H1 (cell line): ENCODE measurements around the gene GTF3C5. TPM values are rescaled to one million over a fixed set of nuclear protein-coding genes. Genes with fewer than 3 reads are reported as not detected.

Source experiments
- EP300 ChIP-seq, 2 experiments: IDR thresholded peaks; 1 replicate in 1 of 2; 2 replicates in 1 of 2; pipeline ENCODE4 v1.6.1; 2011 to 2012; ENCODE audit warnings: low read depth in 2 of 2, low read length in 2 of 2, mild to moderate bottlenecking in 2 of 2, borderline replicate concordance in 1 of 2, inconsistent platforms in 1 of 2, moderate library complexity in 1 of 2
- FOSL1 ChIP-seq: IDR thresholded peaks from 2 replicates; pipeline ENCODE4 v1.6.1; 2011; ENCODE audit warnings: mild to moderate bottlenecking, low read depth, low read length, moderate library complexity; ENCODE audit not compliant: insufficient read depth
- GTF2F1 ChIP-seq: IDR thresholded peaks from 2 replicates; pipeline ENCODE4 v1.6.1; 2012; ENCODE audit warnings: low read depth, low read length, improper control_type of control experiment, borderline replicate concordance
- HDAC6 ChIP-seq: IDR thresholded peaks from one replicate; pipeline ENCODE4 v1.7.1; 2012; ENCODE audit warnings: low read depth, mild to moderate bottlenecking, inconsistent platforms, low read length, moderate library complexity
- POLR2AphosphoS5 ChIP-seq: IDR thresholded peaks from 2 replicates; pipeline ENCODE4 v1.6.1; 2011; ENCODE audit warnings: low read depth, low read length
- TAF7 ChIP-seq: optimal IDR thresholded peaks from 2 replicates; pipeline ENCODE3; 2011; ENCODE audit warnings: low read depth, mild to moderate bottlenecking, inconsistent platforms, low read length, moderate library complexity, borderline replicate concordance
- ZNF274 ChIP-seq: IDR thresholded peaks from 2 replicates; pipeline ENCODE4 v1.7.0; 2012; ENCODE audit warnings: low read length, borderline replicate concordance; ENCODE audit errors: extremely low read depth
- polyA plus RNA-seq, 7 experiments: library from polyadenylated mRNA; depleted of rRNA in 3 of 7; stranded (reverse) in 5 of 7; unstranded in 2 of 7; fragments of >200 nt in 5 of 7; fragments of 200-250 nt in 2 of 7; gene quantifications; 1 replicate in 5 of 7; 2 replicates in 1 of 7; 4 replicates in 1 of 7; pipeline versions ENCODE4 v1.2.1 to v1.2.3, GENCODE V29; 2011 to 2013; ENCODE audit warnings: missing spikeins in 2 of 7, mixed read lengths in 2 of 7
- total RNA-seq: library from RNA; stranded (reverse); fragmentation: NEBNext Ultra II Directional; extraction: Animal tissue kit (Norgen Biotek cat#: 25700); gene quantifications from 2 replicates; pipeline ENCODE4 v1.2.1, GENCODE V29; 2021
- TF ChIP-seq, protein P1 (sequence below): fragments of 300-600 bp; sonication (generic); IDR thresholded peaks from 2 replicates; pipeline ENCODE4 v1.7.1; 2012; ENCODE audit warnings: low read length, moderate library complexity, mild to moderate bottlenecking, inconsistent platforms; ENCODE audit not compliant: insufficient replicate concordance

GTF3C5 gene
- total and polyA plus RNA-seq, 2 of the 8 experiments (the other 6 are each of a cell fraction or from before 2014, with no cell fraction given) = 78.7 to 87.1 TPM

DNA sequence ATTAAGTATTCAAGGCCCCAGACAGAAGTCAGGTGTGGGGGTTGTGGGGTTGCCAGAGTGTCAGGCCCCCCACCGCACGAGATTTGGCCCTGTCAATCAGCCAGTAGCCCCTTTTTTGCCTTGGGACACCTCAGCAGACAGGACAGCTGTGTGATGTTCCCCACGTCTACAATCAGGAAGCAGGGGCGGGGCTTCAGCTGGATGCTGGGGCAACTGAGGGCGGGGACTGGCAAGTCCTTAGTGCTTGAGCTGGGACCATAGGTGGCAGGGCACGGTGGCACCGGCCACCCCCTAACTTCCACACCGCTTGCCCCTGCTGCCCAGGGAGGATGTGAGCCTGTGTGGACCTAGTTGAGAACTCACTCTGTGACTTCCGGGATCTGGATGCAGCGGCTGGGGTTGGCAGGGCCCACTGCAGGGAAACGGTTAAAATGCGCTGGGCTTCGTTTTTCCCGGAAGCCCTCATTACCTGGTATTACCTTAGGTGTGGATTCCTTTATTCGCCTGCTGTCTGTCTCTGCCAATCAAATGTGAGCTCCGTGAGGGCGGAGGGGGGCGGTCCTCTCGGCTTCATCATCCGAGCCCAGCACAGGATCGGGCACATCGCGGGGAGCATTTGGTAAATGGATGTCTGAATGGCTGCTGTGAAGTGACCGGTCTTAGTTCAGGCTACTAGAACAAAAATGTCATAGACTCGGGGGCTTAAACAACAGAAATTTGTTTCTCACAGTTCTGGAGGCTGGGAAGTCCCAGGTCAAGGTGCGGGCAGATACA, 7.5 kb upstream of the GTF3C5 start (continued):
- TF ChIP-seq, protein P1, sequence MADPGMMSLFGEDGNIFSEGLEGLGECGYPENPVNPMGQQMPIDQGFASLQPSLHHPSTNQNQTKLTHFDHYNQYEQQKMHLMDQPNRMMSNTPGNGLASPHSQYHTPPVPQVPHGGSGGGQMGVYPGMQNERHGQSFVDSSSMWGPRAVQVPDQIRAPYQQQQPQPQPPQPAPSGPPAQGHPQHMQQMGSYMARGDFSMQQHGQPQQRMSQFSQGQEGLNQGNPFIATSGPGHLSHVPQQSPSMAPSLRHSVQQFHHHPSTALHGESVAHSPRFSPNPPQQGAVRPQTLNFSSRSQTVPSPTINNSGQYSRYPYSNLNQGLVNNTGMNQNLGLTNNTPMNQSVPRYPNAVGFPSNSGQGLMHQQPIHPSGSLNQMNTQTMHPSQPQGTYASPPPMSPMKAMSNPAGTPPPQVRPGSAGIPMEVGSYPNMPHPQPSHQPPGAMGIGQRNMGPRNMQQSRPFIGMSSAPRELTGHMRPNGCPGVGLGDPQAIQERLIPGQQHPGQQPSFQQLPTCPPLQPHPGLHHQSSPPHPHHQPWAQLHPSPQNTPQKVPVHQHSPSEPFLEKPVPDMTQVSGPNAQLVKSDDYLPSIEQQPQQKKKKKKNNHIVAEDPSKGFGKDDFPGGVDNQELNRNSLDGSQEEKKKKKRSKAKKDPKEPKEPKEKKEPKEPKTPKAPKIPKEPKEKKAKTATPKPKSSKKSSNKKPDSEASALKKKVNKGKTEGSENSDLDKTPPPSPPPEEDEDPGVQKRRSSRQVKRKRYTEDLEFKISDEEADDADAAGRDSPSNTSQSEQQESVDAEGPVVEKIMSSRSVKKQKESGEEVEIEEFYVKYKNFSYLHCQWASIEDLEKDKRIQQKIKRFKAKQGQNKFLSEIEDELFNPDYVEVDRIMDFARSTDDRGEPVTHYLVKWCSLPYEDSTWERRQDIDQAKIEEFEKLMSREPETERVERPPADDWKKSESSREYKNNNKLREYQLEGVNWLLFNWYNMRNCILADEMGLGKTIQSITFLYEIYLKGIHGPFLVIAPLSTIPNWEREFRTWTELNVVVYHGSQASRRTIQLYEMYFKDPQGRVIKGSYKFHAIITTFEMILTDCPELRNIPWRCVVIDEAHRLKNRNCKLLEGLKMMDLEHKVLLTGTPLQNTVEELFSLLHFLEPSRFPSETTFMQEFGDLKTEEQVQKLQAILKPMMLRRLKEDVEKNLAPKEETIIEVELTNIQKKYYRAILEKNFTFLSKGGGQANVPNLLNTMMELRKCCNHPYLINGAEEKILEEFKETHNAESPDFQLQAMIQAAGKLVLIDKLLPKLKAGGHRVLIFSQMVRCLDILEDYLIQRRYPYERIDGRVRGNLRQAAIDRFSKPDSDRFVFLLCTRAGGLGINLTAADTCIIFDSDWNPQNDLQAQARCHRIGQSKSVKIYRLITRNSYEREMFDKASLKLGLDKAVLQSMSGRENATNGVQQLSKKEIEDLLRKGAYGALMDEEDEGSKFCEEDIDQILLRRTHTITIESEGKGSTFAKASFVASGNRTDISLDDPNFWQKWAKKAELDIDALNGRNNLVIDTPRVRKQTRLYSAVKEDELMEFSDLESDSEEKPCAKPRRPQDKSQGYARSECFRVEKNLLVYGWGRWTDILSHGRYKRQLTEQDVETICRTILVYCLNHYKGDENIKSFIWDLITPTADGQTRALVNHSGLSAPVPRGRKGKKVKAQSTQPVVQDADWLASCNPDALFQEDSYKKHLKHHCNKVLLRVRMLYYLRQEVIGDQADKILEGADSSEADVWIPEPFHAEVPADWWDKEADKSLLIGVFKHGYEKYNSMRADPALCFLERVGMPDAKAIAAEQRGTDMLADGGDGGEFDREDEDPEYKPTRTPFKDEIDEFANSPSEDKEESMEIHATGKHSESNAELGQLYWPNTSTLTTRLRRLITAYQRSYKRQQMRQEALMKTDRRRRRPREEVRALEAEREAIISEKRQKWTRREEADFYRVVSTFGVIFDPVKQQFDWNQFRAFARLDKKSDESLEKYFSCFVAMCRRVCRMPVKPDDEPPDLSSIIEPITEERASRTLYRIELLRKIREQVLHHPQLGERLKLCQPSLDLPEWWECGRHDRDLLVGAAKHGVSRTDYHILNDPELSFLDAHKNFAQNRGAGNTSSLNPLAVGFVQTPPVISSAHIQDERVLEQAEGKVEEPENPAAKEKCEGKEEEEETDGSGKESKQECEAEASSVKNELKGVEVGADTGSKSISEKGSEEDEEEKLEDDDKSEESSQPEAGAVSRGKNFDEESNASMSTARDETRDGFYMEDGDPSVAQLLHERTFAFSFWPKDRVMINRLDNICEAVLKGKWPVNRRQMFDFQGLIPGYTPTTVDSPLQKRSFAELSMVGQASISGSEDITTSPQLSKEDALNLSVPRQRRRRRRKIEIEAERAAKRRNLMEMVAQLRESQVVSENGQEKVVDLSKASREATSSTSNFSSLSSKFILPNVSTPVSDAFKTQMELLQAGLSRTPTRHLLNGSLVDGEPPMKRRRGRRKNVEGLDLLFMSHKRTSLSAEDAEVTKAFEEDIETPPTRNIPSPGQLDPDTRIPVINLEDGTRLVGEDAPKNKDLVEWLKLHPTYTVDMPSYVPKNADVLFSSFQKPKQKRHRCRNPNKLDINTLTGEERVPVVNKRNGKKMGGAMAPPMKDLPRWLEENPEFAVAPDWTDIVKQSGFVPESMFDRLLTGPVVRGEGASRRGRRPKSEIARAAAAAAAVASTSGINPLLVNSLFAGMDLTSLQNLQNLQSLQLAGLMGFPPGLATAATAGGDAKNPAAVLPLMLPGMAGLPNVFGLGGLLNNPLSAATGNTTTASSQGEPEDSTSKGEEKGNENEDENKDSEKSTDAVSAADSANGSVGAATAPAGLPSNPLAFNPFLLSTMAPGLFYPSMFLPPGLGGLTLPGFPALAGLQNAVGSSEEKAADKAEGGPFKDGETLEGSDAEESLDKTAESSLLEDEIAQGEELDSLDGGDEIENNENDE = no peak
- TF ChIP-seq POLR2AphosphoS5 = no peak
- no peak for TF ChIP-seq TAF7
- no peak for TF ChIP-seq FOSL1
- TF ChIP-seq HDAC6 = no peak
- no peak for TF ChIP-seq EP300 (IDR thresholded peaks at IDR 0.05; ENCODE audit: borderline replicate concordance in 1 of 2, low read depth in 2 of 2, low read length in 2 of 2)
- TF ChIP-seq ZNF274 = no peak
- TF ChIP-seq GTF2F1 = no peak
